Activated T-cell treated with anti-CD3 and anti-CD28 coated beads, Interleukin-2, amount 50 U/mL, for 4 hours (primary cell): ENCODE results near the gene KDM4F. TPM values are rescaled to one million over a fixed set of nuclear protein-coding genes. Genes with fewer than 3 reads are reported as not detected.

Experiments
- ATAC-seq, 2 donors: fragments of 200-7000 bp; cut with Tn5 transposase; one replicate each; pipeline ENCODE4 v1.10.0; 2021
- DNase-seq: peaks from one replicate; pipeline ENCODE4 v3.0.0-alpha.2; 2020
- H3K27me3 Mint-ChIP-seq: one replicate; pipeline ENCODE4 v1.8.0; 2021; ENCODE audit warnings: low read depth, mixed read lengths
- H3K36me3 Mint-ChIP-seq: one replicate; pipeline ENCODE4 v1.8.0; 2022; ENCODE audit warnings: mixed read lengths; ENCODE audit not compliant: insufficient read depth
- H3K4me1 Mint-ChIP-seq: one replicate; pipeline ENCODE4 v1.8.0; 2021; ENCODE audit warnings: low read depth, mixed read lengths
- H3K4me3 Mint-ChIP-seq: one replicate; pipeline ENCODE4 v1.8.0; 2021; ENCODE audit warnings: mild to moderate bottlenecking, moderate library complexity, mixed read lengths
- H3K9me3 Mint-ChIP-seq: one replicate; pipeline ENCODE4 v1.8.0; 2021; ENCODE audit warnings: mixed read lengths
- total RNA-seq, 3 donors: library from RNA; stranded (reverse); gene quantifications; one replicate each; pipeline ENCODE4 v1.2.1, GENCODE V29; 2021

The KDM4F gene
- total RNA-seq, 3 donors from 2014 or later = not detected

- Mint-ChIP-seq H3K9me3 (no peaks in the 10 kb centered on the region), H3K4me3 (peak overlapping the region; percentile 90), H3K36me3 (peaks cover 14% of the 10 kb centered on the region), H3K4me1 (peaks cover 74% of the 10 kb centered on the region), H3K27me3 (no peaks in the 10 kb centered on the region)
- ATAC-seq (no peak), DNase-seq (no peak)
These were observed 42.5 kb downstream of the KDM4F start for GRCh38 chr11:95091663-95092180.

GRCh38 chr11:95092549-95093324, 43.5 kb downstream of the KDM4F start:
- ATAC-seq (no peak), DNase-seq (no peak)
- Mint-ChIP-seq H3K27me3 (no peaks in the 10 kb centered on the region), H3K4me1 (peaks cover 83% of the 10 kb centered on the region), H3K9me3 (no peaks in the 10 kb centered on the region), H3K36me3 (peaks cover 14% of the 10 kb centered on the region), H3K4me3 (peak overlapping the region; percentile 90)

GRCh38 chr11:95093548-95093947, 44.3 kb downstream of the KDM4F start:
- H3K9me3 Mint-ChIP-seq = no peaks in the 10 kb centered on the region
- peaks cover 14% of the 10 kb centered on the region for H3K36me3 Mint-ChIP-seq

GRCh38 chr11:95095858-95096587, 46.8 kb downstream of the KDM4F start:
- Mint-ChIP-seq H3K27me3 (no peaks in the 10 kb centered on the region), H3K36me3 (peaks cover 16% of the 10 kb centered on the region), H3K9me3 (no peaks in the 10 kb centered on the region), H3K4me3 (peak overlapping the region; percentile 50), H3K4me1 (peaks cover 70% of the 10 kb centered on the region)
- DNase-seq (no peak), ATAC-seq (peak; percentile 33 to 71)

More at GRCh38 chr11:95093548-95093947, 44.3 kb downstream of the KDM4F start:
- no peak for DNase-seq
- Mint-ChIP-seq H3K4me3 (peak overlapping the region; percentile 39), H3K4me1 (peaks cover 84% of the 10 kb centered on the region), H3K27me3 (no peaks in the 10 kb centered on the region)
- ATAC-seq = no peak

GRCh38 chr11:95097209-95097608, 48.0 kb downstream of the KDM4F start:
- H3K4me1 Mint-ChIP-seq = peaks cover 58% of the 10 kb centered on the region
- no peaks in the 10 kb centered on the region for H3K9me3 Mint-ChIP-seq
- H3K27me3 Mint-ChIP-seq = no peaks in the 10 kb centered on the region
- no peak for ATAC-seq
- DNase-seq = no peak
- no peak overlapping the region for H3K4me3 Mint-ChIP-seq
- H3K36me3 Mint-ChIP-seq = peaks cover 11% of the 10 kb centered on the region

- ATAC-seq (no peak), DNase-seq (no peak)
- Mint-ChIP-seq H3K9me3 (no peaks in the 10 kb centered on the region), H3K27me3 (no peaks in the 10 kb centered on the region), H3K36me3 (peaks cover 14% of the 10 kb centered on the region), H3K4me3 (no peak overlapping the region), H3K4me1 (peaks cover 45% of the 10 kb centered on the region)
These were observed 49.6 kb downstream of the KDM4F start for GRCh38 chr11:95098826-95099225.

GRCh38 chr11:95100191-95100648, 51.0 kb downstream of the KDM4F start:
- Mint-ChIP-seq H3K4me3 (no peak overlapping the region), H3K9me3 (no peaks in the 10 kb centered on the region)

More at GRCh38 chr11:95100191-95100648, 51.0 kb downstream of the KDM4F start:
- H3K36me3 Mint-ChIP-seq = peaks cover 14% of the 10 kb centered on the region
- DNase-seq (no peak), ATAC-seq (no peak)
- peaks cover 34% of the 10 kb centered on the region for H3K4me1 Mint-ChIP-seq
- no peaks in the 10 kb centered on the region for H3K27me3 Mint-ChIP-seq

Other genes with a start within 250 kb of the KDM4F start
- 100 to 1,000 TPM in 1 of 3 donors, 10 to 100 TPM in 2; 94.2 to 110 (median 95.1) TPM for gene CWC15, start 75.9 kb upstream of the KDM4F start, total RNA-seq
- 1 to 10 TPM in 1 of 3 donors, under 1 TPM in 2; 0.76 to 1.1 (median 0.90) TPM for gene KDM4D, start 75.7 kb upstream of the KDM4F start, total RNA-seq
- not detected for gene KDM4E, start 24.2 kb upstream of the KDM4F start, total RNA-seq
- gene SRSF8, start 17.5 kb downstream of the KDM4F start, total RNA-seq = 10 to 100 TPM; 51.7 to 63.4 (median 56.1) TPM
- 10 to 100 TPM; 15.1 to 30.4 (median 21.0) TPM for gene ENDOD1, start 40.4 kb downstream of the KDM4F start, total RNA-seq
- 1 to 10 TPM; 6.8 to 9.3 (median 7.3) TPM for gene SESN3, start 181.8 kb downstream of the KDM4F start, total RNA-seq